SK-N-SH treated with all-trans-retinoic acid at 6 μM for 48 hours (cell line): Measurements from ENCODE around the gene USP48.

Experiments used
- ATAC-seq: fragments of 200-7000 bp; cut with Tn5 transposase; 3 replicates; pipeline ENCODE4 v1.9.1; 2020; ENCODE audit warnings: mild to moderate bottlenecking, moderate library complexity
- ARNTL ChIP-seq: fragments of 450-650 bp; formaldehyde crosslinking; IDR thresholded peaks from 2 replicates; pipeline ENCODE4 v1.5.0; 2020; ENCODE audit warnings: low read depth, mild to moderate bottlenecking, moderate library complexity, borderline replicate concordance
- BACH2 ChIP-seq: fragments of 250-450 bp; sonication (Bioruptor Pico); IDR thresholded peaks from 2 replicates; pipeline ENCODE4 v1.9.0; 2021; ENCODE audit warnings: mild to moderate bottlenecking, borderline replicate concordance
- CSDC2 ChIP-seq: fragments of 250-450 bp; sonication (Bioruptor Pico); IDR thresholded peaks from 2 replicates; pipeline ENCODE4 v1.5.0; 2020; ENCODE audit warnings: mild to moderate bottlenecking, moderate library complexity
- CSRNP3 ChIP-seq: fragments of 250-450 bp; sonication (Bioruptor Pico); IDR thresholded peaks from 2 replicates; pipeline ENCODE4 v1.5.1; 2021; ENCODE audit warnings: mild to moderate bottlenecking, moderate library complexity
- GLIS3 ChIP-seq: fragments of 250-450 bp; sonication (Bioruptor Pico); IDR thresholded peaks from 2 replicates; pipeline ENCODE4 v1.5.0; 2020; ENCODE audit warnings: mild to moderate bottlenecking, moderate library complexity
- OSR1 ChIP-seq: fragments of 250-450 bp; sonication (Bioruptor Pico); IDR thresholded peaks from 2 replicates; pipeline ENCODE4 v1.8.0; 2022; ENCODE audit warnings: moderate library complexity, mild to moderate bottlenecking, inconsistent platforms
- PATZ1 ChIP-seq: fragments of 250-450 bp; sonication (Bioruptor Pico); IDR thresholded peaks from 2 replicates; pipeline ENCODE4 v1.8.0; 2020; ENCODE audit warnings: mild to moderate bottlenecking, moderate library complexity, borderline replicate concordance
- POU6F1 ChIP-seq: fragments of 250-450 bp; sonication (Bioruptor Pico); IDR thresholded peaks from 2 replicates; pipeline ENCODE4 v1.8.0; 2021; ENCODE audit warnings: low read depth, mild to moderate bottlenecking, moderate library complexity, borderline replicate concordance
- PPARA ChIP-seq: fragments of 250-450 bp; sonication (Bioruptor Pico); IDR thresholded peaks from 2 replicates; pipeline ENCODE4 v1.5.0; 2020; ENCODE audit warnings: mild to moderate bottlenecking, borderline replicate concordance
- SNAI2 ChIP-seq: fragments of 250-450 bp; sonication (Bioruptor Pico); IDR thresholded peaks from 2 replicates; pipeline ENCODE4 v1.5.0; 2020; ENCODE audit warnings: mild to moderate bottlenecking, moderate library complexity
- TCF4 ChIP-seq: fragments of 250-450 bp; sonication (Bioruptor Pico); IDR thresholded peaks from 2 replicates; pipeline ENCODE4 v1.8.0; 2021; ENCODE audit warnings: mild to moderate bottlenecking, moderate library complexity, borderline replicate concordance
- TOX ChIP-seq: fragments of 250-450 bp; sonication (Bioruptor Pico); IDR thresholded peaks from 2 replicates; pipeline ENCODE4 v1.8.0; 2021; ENCODE audit warnings: mild to moderate bottlenecking, moderate library complexity, borderline replicate concordance
- TSHZ2 ChIP-seq: fragments of 250-450 bp; sonication (Bioruptor Pico); IDR thresholded peaks from 2 replicates; pipeline ENCODE4 v1.5.0; 2020; ENCODE audit warnings: mild to moderate bottlenecking, moderate library complexity
- ZC3H10 ChIP-seq: fragments of 250-450 bp; sonication (Bioruptor Pico); IDR thresholded peaks from 2 replicates; pipeline ENCODE4 v1.5.1; 2021; ENCODE audit warnings: mild to moderate bottlenecking, moderate library complexity
- ZFP3 ChIP-seq: fragments of 250-450 bp; sonication (Bioruptor Pico); IDR thresholded peaks from 2 replicates; pipeline ENCODE4 v1.5.0; 2020; ENCODE audit warnings: mild to moderate bottlenecking, moderate library complexity
- ZFP30 ChIP-seq: fragments of 450-650 bp; formaldehyde crosslinking; IDR thresholded peaks from 2 replicates; pipeline ENCODE4 v1.5.0; 2022; ENCODE audit warnings: mild to moderate bottlenecking, moderate library complexity
- ZNF565 ChIP-seq: fragments of 450-650 bp; formaldehyde crosslinking; conservative IDR thresholded peaks from 2 replicates; pipeline ENCODE4 v1.5.0; 2020; ENCODE audit warnings: low read depth, mild to moderate bottlenecking, moderate library complexity
- ZNF70 ChIP-seq: fragments of 450-650 bp; formaldehyde crosslinking; IDR thresholded peaks from 2 replicates; pipeline ENCODE4 v1.5.0; 2020; ENCODE audit warnings: mild to moderate bottlenecking, moderate library complexity
- ZNF8 ChIP-seq: fragments of 450-650 bp; formaldehyde crosslinking; IDR thresholded peaks from 2 replicates; pipeline ENCODE4 v1.5.0; 2020; ENCODE audit warnings: mild to moderate bottlenecking, moderate library complexity

USP48 gene

GRCh38 chr1:21667348-21668231 lies 115.4 kb downstream of the USP48 start (continued):
- TF ChIP-seq TSHZ2 (CRISPR knock-in tag): no peak
- no peak for TF ChIP-seq PATZ1 (CRISPR knock-in tag)

GRCh38 chr1:21666576-21667320 lies 116.2 kb downstream of the USP48 start:
- TF ChIP-seq POU6F1 (no peak), ZNF565 (CRISPR knock-in tag) (no peak), TSHZ2 (CRISPR knock-in tag) (no peak), PPARA (CRISPR knock-in tag) (no peak), TCF4 (CRISPR knock-in tag) (no peak), ARNTL (CRISPR knock-in tag) (no peak), PATZ1 (CRISPR knock-in tag) (no peak), CSDC2 (CRISPR knock-in tag) (no peak), CSRNP3 (CRISPR knock-in tag) (no peak), TOX (CRISPR knock-in tag) (no peak), SNAI2 (no peak), BACH2 (no peak), ZC3H10 (CRISPR knock-in tag) (no peak), ZFP30 (CRISPR knock-in tag) (no peak), ZNF8 (no peak), ZNF70 (CRISPR knock-in tag) (no peak), ZFP3 (CRISPR knock-in tag) (no peak), OSR1 (no peak), GLIS3 (CRISPR knock-in tag) (no peak)

More at GRCh38 chr1:21666576-21667320, 116.2 kb downstream of the USP48 start:
- ATAC-seq: no peak
